Skeletal muscle satellite cell (primary cell): ENCODE data around the gene METTL8.
"Not testable (repeated sequence)": the region's sequence is repeated elsewhere in the genome, so short reads cannot be mapped to it uniquely, and the experiment has no call there.

Experiments used
- H3K27me3 ChIP-seq: 2 replicates; pipeline ENCODE4 v1.7.0; 2013; ENCODE audit warnings: low read length; ENCODE audit not compliant: control insufficient read depth, insufficient read depth
- H3K36me3 ChIP-seq: 2 replicates; pipeline ENCODE4 v1.7.0; 2013; ENCODE audit warnings: mild to moderate bottlenecking, control low read depth, low read length; ENCODE audit not compliant: insufficient read depth
- H3K4me1 ChIP-seq: 2 replicates; pipeline ENCODE4 v1.7.0; 2013; ENCODE audit warnings: low read length; ENCODE audit not compliant: control insufficient read depth, insufficient read depth
- H3K4me2 ChIP-seq: 2 replicates; pipeline ENCODE4 v1.7.0; 2013; ENCODE audit warnings: mild to moderate bottlenecking, low read length
- H3K4me3 ChIP-seq: 2 replicates; pipeline ENCODE4 v1.7.0; 2013; ENCODE audit warnings: low read length
- H3K9ac ChIP-seq: 2 replicates; pipeline ENCODE4 v1.7.0; 2013; ENCODE audit warnings: mild to moderate bottlenecking, low read depth, low read length, moderate library complexity
- H3K9me3 ChIP-seq: replicated peaks from 2 replicates; pipeline ENCODE4 v1.7.0; 2013; ENCODE audit warnings: mild to moderate bottlenecking, control low read depth, low read length

The METTL8 gene

GRCh38 chr2:171451074-171451473, 17.3 kb upstream of the METTL8 start:
- H3K4me3 ChIP-seq, result no peak overlapping the region
- H3K27me3 ChIP-seq, result no peaks in the 10 kb centered on the region
- no peaks in the 10 kb centered on the region for H3K4me1 ChIP-seq
- peaks cover 43% of the 10 kb centered on the region for H3K36me3 ChIP-seq
- no peak overlapping the region for H3K9ac ChIP-seq
- H3K4me2 ChIP-seq, result no peak overlapping the region
- no peaks in the 10 kb centered on the region for H3K9me3 ChIP-seq

GRCh38 chr2:171447675-171448074, 13.9 kb upstream of the METTL8 start:
- no peaks in the 10 kb centered on the region for H3K4me1 ChIP-seq
- no peaks in the 10 kb centered on the region for H3K9me3 ChIP-seq
- peaks cover 44% of the 10 kb centered on the region for H3K36me3 ChIP-seq
- no peaks in the 10 kb centered on the region for H3K27me3 ChIP-seq
- no peak overlapping the region for H3K4me3 ChIP-seq
- H3K9ac ChIP-seq, result no peak overlapping the region
- no peak overlapping the region for H3K4me2 ChIP-seq

GRCh38 chr2:171441470-171441869, 7.7 kb upstream of the METTL8 start:
- Histone ChIP-seq H3K4me1 (no peaks in the 10 kb centered on the region), H3K27me3 (no peaks in the 10 kb centered on the region), H3K4me2 (no peak overlapping the region), H3K9me3 (no peaks in the 10 kb centered on the region), H3K9ac (no peak overlapping the region), H3K36me3 (peaks cover 29% of the 10 kb centered on the region), H3K4me3 (no peak overlapping the region)

- Histone ChIP-seq H3K27me3 (no peaks in the 10 kb centered on the region), H3K4me2 (no peak overlapping the region), H3K36me3 (peaks cover 26% of the 10 kb centered on the region), H3K9me3 (no peaks in the 10 kb centered on the region), H3K9ac (no peak overlapping the region), H3K4me3 (no peak overlapping the region), H3K4me1 (peaks cover 8% of the 10 kb centered on the region)
Measured at GRCh38 chr2:171436307-171436706, 2.5 kb upstream of the METTL8 start.

- H3K4me1 ChIP-seq, result peaks cover 8% of the 10 kb centered on the region
- peak within 1 kb of the TSS; percentile 86 for H3K4me3 ChIP-seq
- peak within 1 kb of the TSS; percentile 92 for H3K9ac ChIP-seq
- peak within 1 kb of the TSS; percentile 88 for H3K4me2 ChIP-seq
- H3K9me3 ChIP-seq, result no peaks in the 10 kb centered on the region
- peaks cover 21% of the 10 kb centered on the region for H3K36me3 ChIP-seq
- H3K27me3 ChIP-seq, result no peaks in the 10 kb centered on the region
Measured at GRCh38 chr2:171434013-171434989, 511 bp upstream of the METTL8 start, which contains the start of gene DCAF17. DCAF17 (plus strand) TSS chr2:171434226; CDS start chr2:171434578, 352 bp downstream.

GRCh38 chr2:171432969-171433762, 624 bp downstream of the METTL8 start:
- Histone ChIP-seq H3K36me3 (peaks cover 18% of the 10 kb centered on the region), H3K4me3 (peak overlapping the region; percentile 86), H3K27me3 (no peaks in the 10 kb centered on the region), H3K4me2 (peak overlapping the region; percentile 88), H3K9me3 (no peaks in the 10 kb centered on the region), H3K9ac (peak overlapping the region; percentile 92), H3K4me1 (peaks cover 8% of the 10 kb centered on the region)

- Histone ChIP-seq H3K9ac (peak overlapping the region; percentile 92), H3K4me1 (peaks cover 8% of the 10 kb centered on the region)
Measured at GRCh38 chr2:171432206-171432968, 1.4 kb downstream of the METTL8 start.

GRCh38 chr2:171431677-171432167, 2.1 kb downstream of the METTL8 start:
- no peak overlapping the region for H3K4me3 ChIP-seq
- no peak overlapping the region for H3K4me2 ChIP-seq
- no peaks in the 10 kb centered on the region for H3K27me3 ChIP-seq
- peaks cover 8% of the 10 kb centered on the region for H3K4me1 ChIP-seq
- no peaks in the 10 kb centered on the region for H3K9me3 ChIP-seq
- H3K9ac ChIP-seq, result no peak overlapping the region
- H3K36me3 ChIP-seq, result peaks cover 5% of the 10 kb centered on the region

More at GRCh38 chr2:171432206-171432968, 1.4 kb downstream of the METTL8 start:
- no peaks in the 10 kb centered on the region for H3K9me3 ChIP-seq
- peak overlapping the region; percentile 86 for H3K4me3 ChIP-seq
- H3K27me3 ChIP-seq, result no peaks in the 10 kb centered on the region
- peak overlapping the region; percentile 88 for H3K4me2 ChIP-seq
- peaks cover 11% of the 10 kb centered on the region for H3K36me3 ChIP-seq

GRCh38 chr2:171430516-171431410, 3.0 kb downstream of the METTL8 start:
- Histone ChIP-seq H3K4me1 (peaks cover 8% of the 10 kb centered on the region), H3K27me3 (no peaks in the 10 kb centered on the region), H3K4me3 (no peak overlapping the region), H3K9ac (no peak overlapping the region), H3K4me2 (no peak overlapping the region), H3K36me3 (peaks cover under 1% of the 10 kb centered on the region), H3K9me3 (no peaks in the 10 kb centered on the region)

GRCh38 chr2:171422710-171423495, 10.9 kb downstream of the METTL8 start:
- H3K4me3 ChIP-seq, H3K9ac ChIP-seq, H3K27me3 ChIP-seq, H3K36me3 ChIP-seq, H3K4me1 ChIP-seq, H3K9me3 ChIP-seq, H3K4me2 ChIP-seq: not testable (repeated sequence)
